Heart left ventricle (tissue), 16 donors: ENCODE data around the gene RHOJ. TPM values are rescaled to one million over a fixed set of nuclear protein-coding genes. Genes with fewer than 3 reads are reported as not detected.
A peak's percentile ranks its signal among the peaks of the same experiment; 100 is the strongest.

ENCODE experiments used
- ATAC-seq, 4 donors: fragments of 200-7000 bp; cut with Tn5 transposase; one replicate each; pipeline ENCODE4 v1.9.1; 2020 to 2022; ENCODE audit warnings: moderate library complexity in 4 of 4, mild to moderate bottlenecking in 3 of 4, moderate number of reproducible peaks in 1 of 4
- DNase-seq, 5 donors: peaks; one replicate each; pipeline ENCODE4 v3.0.0-alpha.2; 2020
- H3K27ac ChIP-seq, 12 donors: fragments of 200-600 bp; sonication (generic) in 4 of 12; one replicate each; pipeline versions ENCODE4 v1.5.0 to v1.8.0; 2016 to 2022; ENCODE audit warnings: mild to moderate bottlenecking in 2 of 12
- H3K27me3 ChIP-seq, 9 donors: fragments of 200-600 bp; sonication (generic) in 2 of 9; one replicate each; pipeline versions ENCODE4 v1.5.1 to v1.8.0; 2016 to 2022; ENCODE audit warnings: mild to moderate bottlenecking in 3 of 9
- H3K36me3 ChIP-seq, 9 donors: fragments of 200-600 bp; sonication (generic) in 2 of 9; one replicate each; pipeline versions ENCODE4 v1.5.0 to v1.8.0; 2018 to 2022; ENCODE audit warnings: mild to moderate bottlenecking in 2 of 9
- H3K4me1 ChIP-seq, 12 donors: fragments of 200-600 bp; sonication (generic) in 4 of 12; one replicate each; pipeline versions ENCODE4 v1.5.0 to v1.8.0; 2016 to 2022; ENCODE audit warnings: mild to moderate bottlenecking in 3 of 12
- H3K4me3 ChIP-seq, 12 donors: fragments of 200-600 bp; sonication (generic) in 4 of 12; one replicate each; pipeline versions ENCODE4 v1.5.0 to v1.8.0; 2017 to 2022; ENCODE audit warnings: mild to moderate bottlenecking in 9 of 12, moderate library complexity in 4 of 12
- H3K9me3 ChIP-seq, 12 donors: fragments of 200-600 bp; sonication (generic) in 4 of 12; one replicate each; pipeline versions ENCODE4 v1.5.0 to v1.8.0; 2016 to 2022; ENCODE audit warnings: mild to moderate bottlenecking in 1 of 12
- POLR2A ChIP-seq, 2 donors: fragments of 450-650 bp; IDR thresholded peaks; one replicate each; pipeline ENCODE4 v1.6.1; 2017; ENCODE audit warnings: antibody characterized with exemption in 2 of 2, mild to moderate bottlenecking in 2 of 2, moderate library complexity in 2 of 2
- WGBS, 4 donors: extraction: QIAGEN DNeasy Blood & Tissue Kit in 2 of 4; methylation state at CpG; one replicate each; pipeline versions ENCODE4 v1.1.5 to v1.1.7; 2013 to 2018; 5-methylcytosine and 5-hydroxymethylcytosine counted together
- intact Hi-C, 10 donors: fragments of 100-400 bp; cut with DNase I; formaldehyde crosslinking; loops; one replicate each; pipeline versions ENCODE4 v1.11.1 to v1.14.2; 2022
- polyA plus RNA-seq, 2 donors: library from polyadenylated mRNA; stranded (reverse); fragments of 200-250 nt; gene quantifications; one replicate each; pipeline ENCODE4 v1.2.3, GENCODE V29; 2013
- total RNA-seq, 9 donors: library from RNA; depleted of rRNA in 2 of 9; stranded (reverse); fragments of >200 nt in 2 of 9; fragmentation: NEBNext Ultra II Directional in 3 of 9; extraction: Animal tissue kit (Norgen Biotek cat#: 25700) in 3 of 9; gene quantifications; one replicate each; pipeline versions ENCODE4 v1.1.0 to v1.2.4, GENCODE V29; 2016 to 2023
- TF ChIP-seq, protein P1 (sequence below), 12 donors: fragments of 200-600 bp; sonication (generic) in 4 of 12; IDR thresholded peaks; one replicate each; pipeline versions ENCODE4 v1.5.0 to v1.8.0; 2018 to 2022; ENCODE audit warnings: antibody characterized with exemption in 12 of 12, mild to moderate bottlenecking in 5 of 12
- donor health status: ischemic (EF 13 %, LVEDD 7.1; RV severe dilation, severe dysfunction).
- donor health status: healthy with polysubstance abuse.
- donor health status: DM: no; HTN: yes; CAD: no.
- donor health status: DM: no; HTN: no; CAD: no.
- donor health status: ischemic (EF 25% LVEDD 6.9; RV normal size, moderate dysfunction).
- donor health status: ischemic (EF 25% LVEDD 5.7; RV mildly dilated, moderate dysfunction).
- donor health status: healthy.
- donor health status: DM: yes; HTN: yes; CAD: no.
- donor health status: ischemic (EF 35%, LVEDD 5.7; RV mildly dilated, moderate dysfunction).
- donor health status: nonischemic (EF 11% LVEDD 7.7; RV severe dilation, severe dysfunction).
- donor health status: DM: yes; HTN: yes; CAD: no.
- donor health status: PGD.
- donor health status: ischemic (EF 29% LVEDD 5.4; RV normal size, mild dysfunction).
- donor health status: nonischemic (EF 23%, LVEDD 6.1; RV moderate dilation, normal function).

Gene RHOJ
- total and polyA plus RNA-seq, 11 donors: 6.5 to 26.0 (median 10.6) TPM

DNA sequence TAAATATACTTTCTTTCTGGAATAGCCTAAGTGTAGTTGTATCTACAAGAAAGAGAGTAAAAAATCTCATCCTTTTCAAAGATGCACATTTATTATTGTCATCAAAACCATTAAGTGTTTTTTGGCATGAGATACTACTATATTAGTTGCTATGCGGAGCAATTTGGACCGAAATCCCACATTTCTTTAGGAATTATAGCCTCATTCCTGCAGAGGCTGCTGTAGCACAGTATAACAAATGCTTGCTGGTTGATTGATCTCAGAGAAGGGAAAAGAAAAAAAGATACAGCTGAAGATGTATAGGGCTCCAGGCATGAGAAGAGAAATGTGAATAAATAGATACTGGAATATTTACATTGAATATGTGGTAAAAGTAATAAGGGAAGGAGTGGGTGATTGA is 36.0 kb downstream of the RHOJ start:
- H3K27me3 ChIP-seq: no peaks in the 10 kb centered on the region
- DNase-seq (no peak), ATAC-seq (no peak)
- peaks cover 0 to 9% (median 0%) of the 10 kb centered on the region in 9 donors for H3K36me3 ChIP-seq
- peaks cover 0 to 36% (median 13%) of the 10 kb centered on the region in 12 donors for H3K4me1 ChIP-seq
- H3K4me3 ChIP-seq: no peak overlapping the region
- 74 to 88% (median 77%) methylated on average over 2 of the region's 2 CpGs for WGBS, 4 donors
- no peaks in the 10 kb centered on the region for H3K9me3 ChIP-seq
- H3K27ac ChIP-seq: peak overlapping the region in 1 of 12 donors; percentile 53
- TF ChIP-seq POLR2A (IDR thresholded peaks at IDR 0.05): no peak
- TF ChIP-seq, protein P1, sequence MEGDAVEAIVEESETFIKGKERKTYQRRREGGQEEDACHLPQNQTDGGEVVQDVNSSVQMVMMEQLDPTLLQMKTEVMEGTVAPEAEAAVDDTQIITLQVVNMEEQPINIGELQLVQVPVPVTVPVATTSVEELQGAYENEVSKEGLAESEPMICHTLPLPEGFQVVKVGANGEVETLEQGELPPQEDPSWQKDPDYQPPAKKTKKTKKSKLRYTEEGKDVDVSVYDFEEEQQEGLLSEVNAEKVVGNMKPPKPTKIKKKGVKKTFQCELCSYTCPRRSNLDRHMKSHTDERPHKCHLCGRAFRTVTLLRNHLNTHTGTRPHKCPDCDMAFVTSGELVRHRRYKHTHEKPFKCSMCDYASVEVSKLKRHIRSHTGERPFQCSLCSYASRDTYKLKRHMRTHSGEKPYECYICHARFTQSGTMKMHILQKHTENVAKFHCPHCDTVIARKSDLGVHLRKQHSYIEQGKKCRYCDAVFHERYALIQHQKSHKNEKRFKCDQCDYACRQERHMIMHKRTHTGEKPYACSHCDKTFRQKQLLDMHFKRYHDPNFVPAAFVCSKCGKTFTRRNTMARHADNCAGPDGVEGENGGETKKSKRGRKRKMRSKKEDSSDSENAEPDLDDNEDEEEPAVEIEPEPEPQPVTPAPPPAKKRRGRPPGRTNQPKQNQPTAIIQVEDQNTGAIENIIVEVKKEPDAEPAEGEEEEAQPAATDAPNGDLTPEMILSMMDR (IDR thresholded peaks at IDR 0.05): peak in 1 of 12 donors; percentile 5
- intact Hi-C loops: no loop called here

DNA sequence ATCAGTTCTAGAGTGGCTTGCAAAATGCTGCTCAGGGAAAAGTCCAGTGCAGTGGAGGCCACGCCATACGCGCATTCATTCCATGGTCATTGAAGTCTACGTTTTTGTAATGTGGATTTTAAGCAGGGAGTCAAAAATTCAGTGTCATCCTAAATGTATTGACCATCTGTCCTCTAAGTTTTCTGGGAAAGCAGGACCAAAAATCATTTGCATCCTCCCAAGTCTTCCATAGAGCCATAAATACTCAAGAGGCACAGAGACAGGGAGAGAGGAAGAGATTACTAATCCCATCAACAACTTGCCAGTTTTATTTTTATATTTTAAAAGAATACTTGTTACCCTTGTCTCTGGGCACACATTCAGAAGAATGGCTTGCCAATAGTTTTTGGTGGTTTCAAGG is 36.9 kb downstream of the RHOJ start:
- no peak for TF ChIP-seq POLR2A (IDR thresholded peaks at IDR 0.05)
- Histone ChIP-seq H3K9me3 (no peaks in the 10 kb centered on the region), H3K4me3 (no peak overlapping the region), H3K27ac (peak overlapping the region in 2 of 12 donors; percentile 17 to 38), H3K4me1 (peaks cover 0 to 38% (median 15%) of the 10 kb centered on the region in 12 donors), H3K36me3 (peaks cover 0 to 9% (median 0%) of the 10 kb centered on the region in 9 donors), H3K27me3 (no peaks in the 10 kb centered on the region)
- DNase-seq (no peak), ATAC-seq (no peak)
- 67 to 73% (median 71%) methylated on average over 4 of the region's 4 CpGs for WGBS, 4 donors
- intact Hi-C loops: no loop called here

- peaks cover 0 to 5% (median 0%) of the 10 kb centered on the region in 12 donors for H3K9me3 ChIP-seq
- intact Hi-C loops: no loop called here
- TF ChIP-seq, protein P1 (IDR thresholded peaks at IDR 0.05): no peak
- TF ChIP-seq POLR2A (IDR thresholded peaks at IDR 0.05): no peak
- DNase-seq (no peak), ATAC-seq (no peak)
- 83 to 95% (median 86%) methylated on average over 5 of the region's 5 CpGs for WGBS, 4 donors
- no peaks in the 10 kb centered on the region for H3K27me3 ChIP-seq
- no peak overlapping the region for H3K27ac ChIP-seq
- no peak overlapping the region for H3K4me3 ChIP-seq
- H3K36me3 ChIP-seq: peaks cover 0 to 9% (median 0%) of the 10 kb centered on the region in 9 donors
- peaks cover 0 to 56% (median 17%) of the 10 kb centered on the region in 12 donors for H3K4me1 ChIP-seq
These were observed 39.4 kb downstream of the RHOJ start for GRCh38 chr14:63243646-63244045.

GRCh38 chr14:63245893-63246292 is 41.6 kb downstream of the RHOJ start:
- TF ChIP-seq POLR2A (IDR thresholded peaks at IDR 0.05): no peak
- TF ChIP-seq, protein P1 (IDR thresholded peaks at IDR 0.05): no peak
- intact Hi-C loops: no loop called here
- Histone ChIP-seq H3K36me3 (peaks cover 0 to 13% (median 0%) of the 10 kb centered on the region in 9 donors), H3K27me3 (no peaks in the 10 kb centered on the region), H3K4me3 (no peak overlapping the region), H3K4me1 (peaks cover 0 to 56% (median 15%) of the 10 kb centered on the region in 12 donors), H3K27ac (no peak overlapping the region), H3K9me3 (peaks cover 0 to 5% (median 0%) of the 10 kb centered on the region in 12 donors)
- peak in 2 of 5 donors; percentile 20 to 29 for DNase-seq
- ATAC-seq: peak in 3 of 4 donors; percentile 24 to 53 (median 33)
- 28 to 44% (median 30%) methylated on average over 1 of the region's 1 CpG for WGBS, 4 donors

GRCh38 chr14:63248211-63248610 is 44.0 kb downstream of the RHOJ start:
- Histone ChIP-seq H3K4me1 (peaks cover 0 to 43% (median 7%) of the 10 kb centered on the region in 12 donors), H3K27ac (peak overlapping the region in 6 of 12 donors; percentile 8 to 41 (median 26))
- intact Hi-C loops: no loop called here

More at GRCh38 chr14:63248211-63248610, 44.0 kb downstream of the RHOJ start:
- no peaks in the 10 kb centered on the region for H3K27me3 ChIP-seq
- no peak for TF ChIP-seq POLR2A (IDR thresholded peaks at IDR 0.05)
- TF ChIP-seq, protein P1 (IDR thresholded peaks at IDR 0.05): no peak
- no peak overlapping the region for H3K4me3 ChIP-seq
- H3K9me3 ChIP-seq: peaks cover 0 to 5% (median 0%) of the 10 kb centered on the region in 12 donors
- DNase-seq (no peak), ATAC-seq (peak in 2 of 4 donors; percentile 55 to 62)
- WGBS, 4 donors: 58 to 76% (median 65%) methylated on average over 1 of the region's 1 CpG
- peaks cover 0 to 18% (median 0%) of the 10 kb centered on the region in 9 donors for H3K36me3 ChIP-seq
